Lung (tissue), 12 donors: ENCODE data around the gene MAST3. TPM values are rescaled to one million over a fixed set of nuclear protein-coding genes. Genes with fewer than 3 reads are reported as not detected.

ENCODE experiments used
- ATAC-seq: fragments of 200-7000 bp; cut with Tn5 transposase; one replicate; pipeline ENCODE4 v1.9.1; 2020; ENCODE audit warnings: moderate number of reproducible peaks; ENCODE audit not compliant: insufficient read depth, low FRiP score
- DNase-seq, 3 donors: peaks; one replicate each; pipeline ENCODE4 v3.0.0-alpha.2; 2013 to 2017
- H3K27ac ChIP-seq, 2 donors: one replicate each; pipeline ENCODE4 v1.5.1; 2013; ENCODE audit warnings: mild to moderate bottlenecking in 2 of 2, moderate library complexity in 2 of 2, control low read depth in 1 of 2, inconsistent platforms in 1 of 2, low read depth in 1 of 2, low read length in 1 of 2
- H3K27me3 ChIP-seq, 3 donors: one replicate each; pipeline ENCODE4 v1.5.1; 2013; ENCODE audit warnings: low read length in 2 of 3; ENCODE audit not compliant: control insufficient read depth in 3 of 3, insufficient read depth in 3 of 3
- H3K36me3 ChIP-seq, 4 donors: one replicate each; pipeline ENCODE4 v1.5.1; 2013; ENCODE audit warnings: low read length in 4 of 4, mild to moderate bottlenecking in 1 of 4, moderate library complexity in 1 of 4; ENCODE audit not compliant: control insufficient read depth in 4 of 4, insufficient read depth in 4 of 4
- H3K4me1 ChIP-seq, 5 donors: one replicate each; pipeline ENCODE4 v1.5.1; 2013; ENCODE audit warnings: low read length in 5 of 5, mild to moderate bottlenecking in 2 of 5, moderate library complexity in 1 of 5; ENCODE audit not compliant: control insufficient read depth in 5 of 5, insufficient read depth in 5 of 5
- H3K4me3 ChIP-seq: one replicate; pipeline ENCODE4 v1.5.1; 2013; ENCODE audit warnings: mild to moderate bottlenecking, control low read depth, moderate library complexity
- H3K9ac ChIP-seq, 2 donors: one replicate each; pipeline ENCODE4 v1.5.1; 2013; ENCODE audit warnings: low read length in 2 of 2, control low read depth in 1 of 2; ENCODE audit not compliant: insufficient read depth in 1 of 2
- H3K9me3 ChIP-seq, 4 donors: one replicate each; pipeline ENCODE4 v1.5.1; 2013; ENCODE audit warnings: low read length in 3 of 4, mild to moderate bottlenecking in 1 of 4, moderate library complexity in 1 of 4; ENCODE audit not compliant: control insufficient read depth in 4 of 4, insufficient read depth in 3 of 4
- CTCF ChIP-seq: IDR thresholded peaks from 2 replicates; pipeline ENCODE4 v1.5.1; 2012; ENCODE audit warnings: mild to moderate bottlenecking; ENCODE audit errors: control extremely low read depth, extremely low read depth
- WGBS, 2 donors: extraction: QIAGEN DNeasy Blood & Tissue Kit; methylation state at CpG; one replicate each; pipeline ENCODE4 v1.1.7; 2013; 5-methylcytosine and 5-hydroxymethylcytosine counted together
- polyA plus RNA-seq, 2 donors: library from polyadenylated mRNA; stranded (reverse); fragments of 200-250 nt; gene quantifications; one replicate each; pipeline ENCODE4 v1.2.1, GENCODE V29; 2013
- total RNA-seq, 2 donors: library from RNA; depleted of rRNA in 1 of 2; stranded (reverse); fragments of >200 nt in 1 of 2; gene quantifications; one replicate each; pipeline ENCODE4 v1.2.1, GENCODE V29; 2014 to 2021
- donor health status: control.
- donor health status: control.
- donor health status: Bipolar disorder and iron deficiency.
- donor health status: healthy.
- donor health status: DM: yes; HTN: yes; CAD: no.

The MAST3 gene
- total and polyA plus RNA-seq, 4 donors: 5.0 to 24.0 (median 9.3) TPM

DNA sequence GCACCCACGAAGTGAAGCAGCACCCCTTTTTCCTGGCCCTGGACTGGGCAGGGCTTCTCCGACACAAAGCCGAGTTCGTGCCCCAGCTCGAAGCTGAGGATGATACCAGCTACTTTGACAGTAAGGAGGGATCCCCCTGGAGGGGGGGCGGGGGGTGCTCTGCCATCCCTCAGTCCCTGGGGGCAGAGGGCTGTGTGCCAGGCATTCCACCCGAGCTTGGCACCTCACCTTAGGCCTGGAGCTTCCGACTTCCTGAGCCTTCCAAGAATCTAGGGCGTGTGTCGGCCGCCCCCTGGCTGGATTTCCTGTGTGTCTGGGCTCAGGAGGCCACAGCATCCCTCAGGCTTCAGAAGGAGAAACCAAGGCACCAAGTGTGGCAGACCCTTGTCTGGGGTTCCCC lies 39.7 kb downstream of the MAST3 start:
- DNase-seq (no peak), ATAC-seq (no peak)
- WGBS, 2 donors: 86 to 87% methylated on average over 11 of the region's 11 CpGs
- Histone ChIP-seq H3K9me3 (no peaks in the 10 kb centered on the region), H3K36me3 (peaks cover 0 to 40% (median 15%) of the 10 kb centered on the region in 4 donors), H3K27me3 (no peaks in the 10 kb centered on the region), H3K9ac (no peak overlapping the region), H3K4me3 (no peak overlapping the region), H3K4me1 (no peaks in the 10 kb centered on the region), H3K27ac (no peak overlapping the region)
- no peak for TF ChIP-seq CTCF

DNA sequence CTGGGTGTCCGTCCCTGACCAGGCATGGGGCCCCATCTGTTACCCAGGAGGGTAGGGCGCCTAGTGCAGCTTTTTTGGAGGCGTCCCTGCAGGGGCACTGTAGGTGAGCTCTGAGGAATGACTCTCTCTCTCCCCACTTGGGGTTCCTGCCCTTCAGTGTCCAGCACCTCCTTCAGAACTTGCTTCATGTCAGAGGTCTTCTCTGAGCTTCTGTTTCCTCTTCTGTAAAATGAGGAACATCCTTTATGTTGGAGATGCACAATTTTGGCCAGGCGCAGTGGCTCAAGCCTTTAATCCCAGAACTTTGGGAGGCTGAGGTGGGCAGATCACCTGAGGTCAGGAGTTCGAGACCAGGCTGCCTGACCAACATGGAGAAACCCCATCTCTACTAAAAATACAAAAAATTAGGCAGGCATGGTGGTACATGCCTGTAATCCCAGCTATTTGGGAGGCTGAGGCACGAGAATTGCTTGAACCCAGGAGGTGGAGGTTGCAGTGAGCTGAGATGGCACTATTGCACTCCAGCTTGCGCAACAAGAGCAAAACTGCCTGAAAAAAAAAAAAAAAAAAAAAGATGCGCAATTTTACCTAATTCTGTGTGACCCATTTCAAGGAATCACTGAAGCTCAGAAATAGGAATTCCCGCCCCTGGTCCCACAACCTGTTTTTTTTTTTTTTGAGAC lies 40.2 kb downstream of the MAST3 start:
- no peaks in the 10 kb centered on the region for H3K4me1 ChIP-seq
- H3K9me3 ChIP-seq: no peaks in the 10 kb centered on the region
- 82 to 91% methylated on average over 9 of the region's 9 CpGs for WGBS, 2 donors
- H3K27me3 ChIP-seq: no peaks in the 10 kb centered on the region
- no peak overlapping the region for H3K4me3 ChIP-seq
- peaks cover 0 to 35% (median 13%) of the 10 kb centered on the region in 4 donors for H3K36me3 ChIP-seq
- H3K27ac ChIP-seq: no peak overlapping the region
- TF ChIP-seq CTCF: no peak
- H3K9ac ChIP-seq: no peak overlapping the region
- DNase-seq: no peak
- no peak for ATAC-seq

GRCh38 chr19:18140473-18140872 lies 42.9 kb downstream of the MAST3 start:
- no peak overlapping the region for H3K4me3 ChIP-seq
- DNase-seq (no peak), ATAC-seq (no peak)
- no peak overlapping the region for H3K9ac ChIP-seq
- TF ChIP-seq CTCF: no peak
- no peak overlapping the region for H3K27ac ChIP-seq
- no peaks in the 10 kb centered on the region for H3K9me3 ChIP-seq
- H3K27me3 ChIP-seq: no peaks in the 10 kb centered on the region
- peaks cover 0 to 40% (median 23%) of the 10 kb centered on the region in 4 donors for H3K36me3 ChIP-seq
- H3K4me1 ChIP-seq: no peaks in the 10 kb centered on the region
- 97% methylated on average over 1 of the region's 1 CpG for WGBS, 2 donors

DNA sequence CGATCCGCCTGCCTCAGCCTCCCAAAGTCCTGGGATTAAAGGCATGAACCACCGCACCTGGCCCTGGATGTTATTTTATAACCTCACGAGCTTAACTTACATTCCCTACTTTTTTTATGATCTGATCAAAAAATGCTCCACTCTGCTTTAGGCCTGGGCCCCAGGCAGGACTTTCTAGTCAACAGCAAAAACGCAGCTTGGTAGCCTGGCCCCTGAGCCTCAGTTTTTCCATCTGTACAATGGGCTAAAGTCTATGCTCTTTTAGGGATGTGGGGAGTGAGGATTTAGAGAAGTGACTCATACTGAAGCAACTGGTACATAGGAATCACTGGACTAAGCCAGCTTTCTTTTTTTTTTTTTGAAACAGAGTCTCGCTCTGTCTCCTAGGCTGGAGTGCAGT lies 43.5 kb downstream of the MAST3 start:
- ATAC-seq (no peak), DNase-seq (no peak)
- peaks cover 0 to 44% (median 23%) of the 10 kb centered on the region in 4 donors for H3K36me3 ChIP-seq

More for the DNA sequence above, 43.5 kb downstream of the MAST3 start:
- Histone ChIP-seq H3K27ac (no peak overlapping the region), H3K4me1 (no peaks in the 10 kb centered on the region), H3K4me3 (no peak overlapping the region), H3K9ac (no peak overlapping the region), H3K27me3 (no peaks in the 10 kb centered on the region), H3K9me3 (no peaks in the 10 kb centered on the region)
- no peak for TF ChIP-seq CTCF
- 96% methylated on average over 6 of the region's 6 CpGs for WGBS, 2 donors
